Astrocyte (in vitro differentiated cells and primary cell): ENCODE results near the gene LRCH1. TPM values are rescaled to one million over a fixed set of nuclear protein-coding genes. Genes with fewer than 3 reads are reported as not detected.

Experiments
- DNase-seq: peaks from one replicate; pipeline ENCODE4 v3.0.0-alpha.2; 2010; ENCODE audit warnings: low read depth
- FAIRE-seq: peaks from 2 replicates; lab custom pipeline; 2011; peaks lifted over from hg19 to GRCh38; lab: Jason Lieb, UNC
- H2AFZ ChIP-seq: 2 replicates; pipeline ENCODE4 v1.6.0; 2012; ENCODE audit warnings: low read depth, low read length, inconsistent platforms
- H3K27ac ChIP-seq: 2 replicates; pipeline ENCODE4 v1.5.1; 2011; ENCODE audit warnings: low read depth, low read length, inconsistent platforms
- H3K27me3 ChIP-seq: 2 replicates; pipeline ENCODE4 v1.6.0; 2011; ENCODE audit warnings: low read length, inconsistent platforms; ENCODE audit not compliant: insufficient read depth
- H3K36me3 ChIP-seq: 2 replicates; pipeline ENCODE4 v1.5.1; 2011; ENCODE audit warnings: low read length, inconsistent platforms; ENCODE audit not compliant: insufficient read depth
- H3K4me1 ChIP-seq: 2 replicates; pipeline ENCODE4 v1.5.1; 2011; ENCODE audit warnings: low read length, inconsistent platforms; ENCODE audit not compliant: insufficient read depth
- H3K4me2 ChIP-seq: 2 replicates; pipeline ENCODE4 v1.6.0; 2012; ENCODE audit warnings: low read length, inconsistent platforms
- H3K4me3 ChIP-seq: 2 replicates; pipeline ENCODE4 v1.5.1; 2011; ENCODE audit warnings: low read depth, mild to moderate bottlenecking, low read length, inconsistent platforms; ENCODE audit not compliant: insufficient read depth
- H3K79me2 ChIP-seq: 2 replicates; pipeline ENCODE4 v1.6.0; 2012; ENCODE audit warnings: mild to moderate bottlenecking, low read length, inconsistent platforms; ENCODE audit not compliant: insufficient read depth
- H3K9ac ChIP-seq: 2 replicates; pipeline ENCODE4 v1.6.0; 2012; ENCODE audit warnings: mild to moderate bottlenecking, low read length, inconsistent platforms
- H3K9me3 ChIP-seq: 2 replicates; pipeline ENCODE4 v1.5.1; 2012; ENCODE audit warnings: low read depth, mild to moderate bottlenecking, low read length, inconsistent platforms; ENCODE audit not compliant: insufficient read depth
- H4K20me1 ChIP-seq: 2 replicates; pipeline ENCODE4 v1.6.0; 2012; ENCODE audit warnings: low read length, inconsistent platforms; ENCODE audit not compliant: insufficient read depth
- H3K27ac Mint-ChIP-seq: one replicate; pipeline ENCODE4 v1.8.0; 2021; ENCODE audit warnings: mild to moderate bottlenecking, mixed read lengths; ENCODE audit not compliant: unreplicated experiment
- H3K27me3 Mint-ChIP-seq: one replicate; pipeline ENCODE4 v1.8.0; 2021; ENCODE audit warnings: low read depth, mixed read lengths; ENCODE audit not compliant: unreplicated experiment
- H3K36me3 Mint-ChIP-seq: one replicate; pipeline ENCODE4 v1.8.0; 2021; ENCODE audit warnings: low read depth, mixed read lengths; ENCODE audit not compliant: unreplicated experiment
- H3K4me1 Mint-ChIP-seq: one replicate; pipeline ENCODE4 v1.8.0; 2021; ENCODE audit warnings: low read depth, mixed read lengths; ENCODE audit not compliant: unreplicated experiment
- H3K4me3 Mint-ChIP-seq: one replicate; pipeline ENCODE4 v1.8.0; 2021; ENCODE audit warnings: mild to moderate bottlenecking, moderate library complexity, mixed read lengths; ENCODE audit not compliant: unreplicated experiment
- H3K9me3 Mint-ChIP-seq: one replicate; pipeline ENCODE4 v1.8.0; 2021; ENCODE audit warnings: mild to moderate bottlenecking, mixed read lengths; ENCODE audit not compliant: unreplicated experiment
- EZH2 ChIP-seq: IDR thresholded peaks from 2 replicates; pipeline ENCODE4 v1.6.1; 2012; ENCODE audit warnings: mild to moderate bottlenecking, low read length, inconsistent platforms; ENCODE audit not compliant: insufficient read depth
- total RNA-seq: library from RNA; stranded (reverse); gene quantifications from 2 replicates; pipeline ENCODE4 v1.2.1, GENCODE V29; 2021
- TF ChIP-seq, protein P1 (sequence below): IDR thresholded peaks from 2 replicates; pipeline ENCODE4 v1.5.1; 2011; ENCODE audit warnings: low read depth, mild to moderate bottlenecking, inconsistent platforms, low read length, moderate library complexity; ENCODE audit not compliant: insufficient read depth

The LRCH1 gene
- total RNA-seq, 1 donor from 2014 or later, result 17.7 TPM

DNA sequence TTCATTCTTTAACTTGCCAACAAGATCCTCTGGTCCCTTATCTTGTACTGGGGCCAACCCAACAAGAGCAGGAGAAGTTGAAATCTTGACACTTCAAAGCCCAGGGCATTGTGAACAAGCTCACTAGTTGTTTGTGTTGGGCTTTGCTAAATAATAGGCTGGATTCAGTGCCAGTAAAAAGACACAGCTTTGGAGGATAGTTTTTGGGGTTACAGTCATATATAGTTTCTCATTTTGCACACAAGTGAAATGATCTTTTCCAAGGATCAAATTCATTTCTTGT lies 30.3 kb upstream of the LRCH1 start:
- no peaks in the 10 kb centered on the region for H3K36me3 ChIP-seq
- no peak for TF ChIP-seq EZH2
- TF ChIP-seq, protein P1, sequence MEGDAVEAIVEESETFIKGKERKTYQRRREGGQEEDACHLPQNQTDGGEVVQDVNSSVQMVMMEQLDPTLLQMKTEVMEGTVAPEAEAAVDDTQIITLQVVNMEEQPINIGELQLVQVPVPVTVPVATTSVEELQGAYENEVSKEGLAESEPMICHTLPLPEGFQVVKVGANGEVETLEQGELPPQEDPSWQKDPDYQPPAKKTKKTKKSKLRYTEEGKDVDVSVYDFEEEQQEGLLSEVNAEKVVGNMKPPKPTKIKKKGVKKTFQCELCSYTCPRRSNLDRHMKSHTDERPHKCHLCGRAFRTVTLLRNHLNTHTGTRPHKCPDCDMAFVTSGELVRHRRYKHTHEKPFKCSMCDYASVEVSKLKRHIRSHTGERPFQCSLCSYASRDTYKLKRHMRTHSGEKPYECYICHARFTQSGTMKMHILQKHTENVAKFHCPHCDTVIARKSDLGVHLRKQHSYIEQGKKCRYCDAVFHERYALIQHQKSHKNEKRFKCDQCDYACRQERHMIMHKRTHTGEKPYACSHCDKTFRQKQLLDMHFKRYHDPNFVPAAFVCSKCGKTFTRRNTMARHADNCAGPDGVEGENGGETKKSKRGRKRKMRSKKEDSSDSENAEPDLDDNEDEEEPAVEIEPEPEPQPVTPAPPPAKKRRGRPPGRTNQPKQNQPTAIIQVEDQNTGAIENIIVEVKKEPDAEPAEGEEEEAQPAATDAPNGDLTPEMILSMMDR, result no peak
- no peak overlapping the region for H3K9ac ChIP-seq
- H3K27ac Mint-ChIP-seq, result no peak overlapping the region
- H2AFZ ChIP-seq, result no peak overlapping the region
- DNase-seq, result no peak
- H3K27me3 ChIP-seq, result peaks cover 8% of the 10 kb centered on the region
- H3K9me3 Mint-ChIP-seq, result no peaks in the 10 kb centered on the region
- H3K79me2 ChIP-seq, result no peaks in the 10 kb centered on the region
- H3K9me3 ChIP-seq, result no peaks in the 10 kb centered on the region
- H3K4me3 Mint-ChIP-seq, result no peak overlapping the region
- no peak for FAIRE-seq
- peaks cover 12% of the 10 kb centered on the region for H3K4me1 Mint-ChIP-seq
- H3K36me3 Mint-ChIP-seq, result no peaks in the 10 kb centered on the region
- no peak overlapping the region for H3K27ac ChIP-seq
- H3K4me2 ChIP-seq, result no peak overlapping the region
- no peak overlapping the region for H3K4me3 ChIP-seq
- no peaks in the 10 kb centered on the region for H4K20me1 ChIP-seq
- peaks cover 8% of the 10 kb centered on the region for H3K27me3 Mint-ChIP-seq
- H3K4me1 ChIP-seq, result no peaks in the 10 kb centered on the region

- Mint-ChIP-seq H3K27ac (no peak overlapping the region), H3K4me3 (no peak overlapping the region), H3K36me3 (peaks cover 2% of the 10 kb centered on the region), H3K27me3 (peaks cover 8% of the 10 kb centered on the region), H3K4me1 (peaks cover 10% of the 10 kb centered on the region), H3K9me3 (no peaks in the 10 kb centered on the region)
- TF ChIP-seq, protein P1, result no peak
- Histone ChIP-seq H3K79me2 (no peaks in the 10 kb centered on the region), H3K36me3 (no peaks in the 10 kb centered on the region), H2AFZ (no peak overlapping the region), H4K20me1 (no peaks in the 10 kb centered on the region), H3K4me2 (no peak overlapping the region), H3K9ac (no peak overlapping the region), H3K4me3 (no peak overlapping the region), H3K27ac (no peak overlapping the region), H3K9me3 (no peaks in the 10 kb centered on the region), H3K4me1 (no peaks in the 10 kb centered on the region), H3K27me3 (peaks cover 8% of the 10 kb centered on the region)
- no peak for DNase-seq
- no peak for FAIRE-seq
Observed at GRCh38 chr13:46523972-46524752, 28.8 kb upstream of the LRCH1 start.

DNA sequence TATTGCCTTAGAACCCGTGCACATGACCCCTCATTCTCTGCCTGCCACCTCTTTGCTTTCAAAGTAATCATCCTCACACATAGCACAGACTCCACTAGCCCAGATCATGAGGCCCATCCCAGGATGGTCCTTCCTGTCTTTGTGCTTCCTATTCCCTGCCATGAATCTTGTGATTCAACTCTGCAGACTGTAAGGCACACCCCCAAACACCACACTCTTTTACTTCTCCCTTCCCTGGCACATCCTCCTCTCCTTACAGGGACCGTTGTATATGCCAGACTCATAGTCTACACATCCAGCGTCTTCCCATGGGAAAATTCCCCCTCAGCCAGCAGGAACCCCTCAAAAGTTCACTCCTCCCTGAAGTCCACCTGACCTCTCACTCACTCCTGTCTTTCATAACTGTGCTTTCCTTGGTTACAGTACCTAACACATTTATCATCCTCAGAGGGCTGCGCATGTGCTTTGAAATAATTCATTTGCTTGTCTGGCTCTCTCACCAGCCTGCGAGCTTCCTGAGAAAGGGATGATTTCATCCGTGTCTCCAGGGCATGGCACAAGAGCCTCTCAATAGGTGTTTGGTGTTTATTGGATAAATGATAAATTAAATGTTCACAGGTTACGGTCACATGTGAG lies 26.8 kb upstream of the LRCH1 start:
- peaks cover 2% of the 10 kb centered on the region for H3K4me1 Mint-ChIP-seq
- no peak overlapping the region for H3K4me3 ChIP-seq
- H3K27ac ChIP-seq, result no peak overlapping the region
- H3K27me3 ChIP-seq, result peaks cover 8% of the 10 kb centered on the region
- peaks cover 2% of the 10 kb centered on the region for H3K36me3 Mint-ChIP-seq
- no peak overlapping the region for H2AFZ ChIP-seq
- H3K36me3 ChIP-seq, result no peaks in the 10 kb centered on the region
- no peak overlapping the region for H3K4me3 Mint-ChIP-seq
- no peak overlapping the region for H3K9ac ChIP-seq
- H3K4me1 ChIP-seq, result no peaks in the 10 kb centered on the region
- TF ChIP-seq, protein P1, result no peak
- no peak for TF ChIP-seq EZH2
- H4K20me1 ChIP-seq, result no peaks in the 10 kb centered on the region
- no peaks in the 10 kb centered on the region for H3K9me3 Mint-ChIP-seq
- no peak overlapping the region for H3K4me2 ChIP-seq
- FAIRE-seq, result no peak
- no peaks in the 10 kb centered on the region for H3K9me3 ChIP-seq
- no peak for DNase-seq
- peaks cover 10% of the 10 kb centered on the region for H3K27me3 Mint-ChIP-seq
- H3K79me2 ChIP-seq, result no peaks in the 10 kb centered on the region
- H3K27ac Mint-ChIP-seq, result no peak overlapping the region
